Peyer's patch (tissue), 4 donors: ENCODE results near the gene PLEKHA7.

Source experiments
- CTCF ChIP-seq, 6 experiments: fragments of 450-650 bp in 4 of 6; fragments of 200-600 bp in 2 of 6; sonication (generic) in 1 of 6; IDR thresholded peaks; one replicate each; pipeline ENCODE4 v1.5.1; 2017 to 2019; ENCODE audit warnings: antibody characterized with exemption in 6 of 6, mild to moderate bottlenecking in 3 of 6, moderate library complexity in 1 of 6
- POLR2A ChIP-seq, 2 donors: fragments of 450-650 bp; IDR thresholded peaks; one replicate each; pipeline ENCODE4 v1.5.1; 2017; ENCODE audit warnings: antibody characterized with exemption in 2 of 2, mild to moderate bottlenecking in 2 of 2, moderate library complexity in 2 of 2

GRCh38 chr11:16737818-16738192 lies 276.4 kb downstream of the PLEKHA7 start:
- TF ChIP-seq CTCF (IDR thresholded peaks at IDR 0.05): no peak
- TF ChIP-seq POLR2A (IDR thresholded peaks at IDR 0.05): no peak
